Skin epidermis (tissue), 12 donors: ENCODE data around the gene ZBTB32.
"Not testable (repeated sequence)": the region's sequence is repeated elsewhere in the genome, so short reads cannot be mapped to it uniquely, and the experiment has no call there.

Experiments
- H3K27ac ChIP-seq, 21 experiments: fragments of 200-600 bp; sonication (generic) in 11 of 21; one replicate each; pipeline ENCODE4 v1.5.0; 2020; ENCODE audit warnings: mild to moderate bottlenecking in 3 of 21, inconsistent platforms in 2 of 21, moderate library complexity in 2 of 21
- H3K4me3 ChIP-seq, 7 experiments: fragments of 200-600 bp; sonication (generic) in 2 of 7; one replicate each; pipeline ENCODE4 v1.5.0; 2020; ENCODE audit warnings: inconsistent platforms in 2 of 7, mild to moderate bottlenecking in 2 of 7, moderate library complexity in 1 of 7

ZBTB32 gene

DNA sequence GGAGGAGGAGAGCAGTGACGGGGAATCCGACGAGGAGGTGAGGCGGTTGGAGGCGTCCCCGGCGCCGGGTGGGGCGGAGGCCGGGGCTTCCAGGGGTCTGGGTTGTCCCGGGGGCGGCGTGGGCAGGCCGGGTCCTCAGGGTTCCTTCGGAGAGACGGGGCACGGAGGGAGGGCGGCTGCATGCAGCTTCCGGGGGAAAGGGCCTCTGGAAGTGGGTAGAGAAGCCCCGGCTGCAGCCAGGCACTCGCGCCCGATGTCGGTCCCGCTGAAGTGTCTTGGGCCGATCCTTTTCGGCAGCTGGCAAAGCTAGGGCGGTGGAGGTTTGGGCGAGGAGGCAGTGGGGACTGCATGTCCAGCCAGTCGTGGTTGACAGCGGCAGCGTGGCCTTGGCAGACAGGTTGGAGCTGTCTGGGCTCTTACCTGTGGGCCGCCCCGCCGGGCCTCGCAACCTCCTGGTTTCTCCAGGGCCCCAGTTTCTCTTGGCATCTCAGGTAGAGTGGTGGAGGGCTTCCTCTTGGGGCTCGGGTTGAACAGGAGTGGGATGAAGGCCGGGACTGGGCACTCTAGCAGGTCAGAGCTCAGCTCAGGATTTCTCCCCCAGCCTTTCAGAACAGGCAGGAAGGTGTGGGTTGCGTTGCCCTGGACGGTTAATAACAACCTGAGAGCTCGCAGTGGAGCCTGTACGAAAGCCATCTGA lies 14.1 kb downstream of the ZBTB32 start:
- Histone ChIP-seq H3K4me3 (peak overlapping the region; percentile 71 to 95 (median 86)), H3K27ac (peak overlapping the region; percentile 81 to 97 (median 93))

GRCh38 chr19:35719402-35720162 lies 15.2 kb downstream of the ZBTB32 start:
- H3K4me3 ChIP-seq, result peak overlapping the region in 2 of 7 experiments; percentile 91 to 92
- peak overlapping the region in 6 of 21 experiments; percentile 82 to 95 (median 94) for H3K27ac ChIP-seq

DNA sequence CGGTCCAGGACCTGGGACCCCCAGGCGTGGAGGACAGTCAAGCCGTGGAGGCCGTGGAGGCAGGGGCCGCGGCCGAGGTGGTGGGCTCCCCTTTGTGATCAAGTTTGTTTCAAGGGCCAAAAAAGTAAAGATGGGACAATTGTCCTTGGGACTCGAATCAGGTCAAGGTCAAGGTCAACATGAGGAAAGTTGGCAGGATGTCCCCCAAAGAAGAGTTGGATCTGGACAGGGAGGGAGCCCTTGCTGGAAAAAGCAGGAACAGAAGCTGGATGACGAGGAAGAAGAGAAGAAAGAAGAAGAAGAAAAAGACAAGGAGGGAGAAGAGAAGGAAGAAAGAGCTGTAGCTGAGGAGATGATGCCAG lies 15.8 kb downstream of the ZBTB32 start:
- no peak overlapping the region for H3K27ac ChIP-seq
- H3K4me3 ChIP-seq, result no peak overlapping the region

DNA sequence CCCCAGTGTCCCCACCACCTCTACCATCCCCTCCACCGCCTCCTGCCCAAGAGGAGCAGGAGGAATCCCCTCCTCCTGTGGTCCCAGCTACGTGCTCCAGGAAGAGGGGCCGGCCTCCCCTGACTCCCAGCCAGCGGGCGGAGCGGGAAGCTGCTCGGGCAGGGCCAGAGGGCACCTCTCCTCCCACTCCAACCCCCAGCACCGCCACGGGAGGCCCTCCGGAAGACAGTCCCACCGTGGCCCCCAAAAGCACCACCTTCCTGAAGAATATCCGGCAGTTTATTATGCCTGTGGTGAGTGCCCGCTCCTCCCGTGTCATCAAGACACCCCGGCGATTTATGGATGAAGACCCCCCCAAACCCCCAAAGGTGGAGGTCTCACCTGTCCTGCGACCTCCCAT lies 16.3 kb downstream of the ZBTB32 start:
- H3K27ac ChIP-seq, result no peak overlapping the region
- no peak overlapping the region for H3K4me3 ChIP-seq

DNA sequence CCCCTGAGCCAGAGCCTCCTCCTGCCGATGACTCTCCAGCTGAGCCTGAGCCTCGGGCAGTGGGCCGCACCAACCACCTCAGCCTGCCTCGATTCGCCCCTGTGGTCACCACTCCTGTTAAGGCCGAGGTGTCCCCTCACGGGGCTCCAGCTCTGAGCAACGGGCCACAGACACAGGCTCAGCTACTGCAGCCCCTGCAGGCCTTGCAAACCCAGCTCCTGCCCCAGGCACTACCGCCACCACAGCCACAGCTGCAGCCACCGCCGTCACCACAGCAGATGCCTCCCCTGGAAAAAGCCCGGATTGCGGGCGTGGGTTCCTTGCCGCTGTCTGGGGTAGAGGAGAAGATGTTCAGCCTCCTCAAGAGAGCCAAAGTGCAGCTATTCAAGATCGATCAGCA lies 17.0 kb downstream of the ZBTB32 start:
- no peak overlapping the region for H3K4me3 ChIP-seq

DNA sequence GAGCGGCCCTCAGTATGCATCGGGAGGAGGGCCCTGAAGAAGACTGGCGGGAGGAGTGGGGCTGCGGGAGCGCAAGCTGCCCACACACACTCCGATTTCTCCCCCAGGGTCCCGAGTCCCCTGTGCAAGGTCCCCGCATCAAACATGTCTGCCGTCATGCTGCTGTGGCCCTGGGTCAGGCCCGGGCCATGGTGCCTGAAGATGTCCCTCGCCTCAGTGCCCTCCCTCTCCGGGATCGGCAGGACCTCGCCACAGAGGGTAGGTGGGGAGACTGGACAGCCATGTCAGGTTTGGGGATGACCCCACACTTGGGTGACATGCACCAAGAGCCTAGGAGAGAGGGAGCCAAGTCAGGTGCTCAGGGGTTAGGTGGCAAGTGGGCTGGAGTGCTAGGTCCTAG lies 18.1 kb downstream of the ZBTB32 start:
- no peak overlapping the region for H3K27ac ChIP-seq
- H3K4me3 ChIP-seq, result no peak overlapping the region

More for the DNA sequence above, 17.0 kb downstream of the ZBTB32 start:
- H3K27ac ChIP-seq, result no peak overlapping the region

DNA sequence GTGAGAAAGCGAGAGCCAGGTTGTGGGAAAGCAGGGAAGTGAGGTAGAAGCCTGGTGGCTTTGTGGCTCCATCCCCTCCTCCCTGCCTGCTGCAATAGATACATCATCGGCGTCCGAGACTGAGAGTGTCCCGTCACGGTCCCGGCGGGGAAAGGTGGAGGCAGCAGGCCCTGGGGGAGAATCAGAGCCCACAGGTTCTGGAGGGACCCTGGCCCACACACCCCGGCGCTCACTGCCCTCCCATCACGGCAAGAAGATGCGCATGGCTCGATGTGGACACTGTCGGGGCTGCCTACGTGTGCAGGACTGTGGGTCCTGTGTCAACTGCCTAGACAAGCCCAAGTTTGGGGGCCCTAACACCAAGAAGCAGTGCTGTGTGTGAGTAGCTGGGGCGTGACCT lies 18.5 kb downstream of the ZBTB32 start:
- no peak overlapping the region for H3K27ac ChIP-seq
- H3K4me3 ChIP-seq, result no peak overlapping the region

- Histone ChIP-seq H3K4me3 (no peak overlapping the region), H3K27ac (no peak overlapping the region)
These were observed 19.3 kb downstream of the ZBTB32 start for GRCh38 chr19:35723671-35724070.

GRCh38 chr19:35724132-35724531 lies 19.8 kb downstream of the ZBTB32 start:
- not testable (repeated sequence) for H3K4me3 ChIP-seq, H3K27ac ChIP-seq

DNA sequence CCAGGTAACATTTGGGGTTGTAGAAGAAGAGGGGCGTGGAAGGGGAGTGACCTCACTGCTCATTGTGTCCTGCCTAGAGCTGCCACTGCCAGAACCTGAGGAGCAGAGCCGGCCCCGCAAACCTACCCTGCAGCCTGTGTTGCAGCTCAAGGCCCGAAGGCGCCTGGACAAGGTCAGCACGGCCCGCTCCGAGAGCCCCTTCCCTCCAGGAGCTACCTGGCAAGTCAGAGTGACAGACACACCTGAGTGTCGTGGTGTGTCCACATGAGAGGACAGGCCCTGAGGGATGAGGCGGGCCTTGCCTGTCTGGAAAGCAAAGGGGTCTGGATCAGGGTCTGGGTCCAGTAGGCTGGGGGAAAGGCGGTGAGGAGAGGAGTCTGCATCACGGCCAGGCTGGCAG lies 20.2 kb downstream of the ZBTB32 start:
- H3K4me3 ChIP-seq, result no peak overlapping the region

DNA sequence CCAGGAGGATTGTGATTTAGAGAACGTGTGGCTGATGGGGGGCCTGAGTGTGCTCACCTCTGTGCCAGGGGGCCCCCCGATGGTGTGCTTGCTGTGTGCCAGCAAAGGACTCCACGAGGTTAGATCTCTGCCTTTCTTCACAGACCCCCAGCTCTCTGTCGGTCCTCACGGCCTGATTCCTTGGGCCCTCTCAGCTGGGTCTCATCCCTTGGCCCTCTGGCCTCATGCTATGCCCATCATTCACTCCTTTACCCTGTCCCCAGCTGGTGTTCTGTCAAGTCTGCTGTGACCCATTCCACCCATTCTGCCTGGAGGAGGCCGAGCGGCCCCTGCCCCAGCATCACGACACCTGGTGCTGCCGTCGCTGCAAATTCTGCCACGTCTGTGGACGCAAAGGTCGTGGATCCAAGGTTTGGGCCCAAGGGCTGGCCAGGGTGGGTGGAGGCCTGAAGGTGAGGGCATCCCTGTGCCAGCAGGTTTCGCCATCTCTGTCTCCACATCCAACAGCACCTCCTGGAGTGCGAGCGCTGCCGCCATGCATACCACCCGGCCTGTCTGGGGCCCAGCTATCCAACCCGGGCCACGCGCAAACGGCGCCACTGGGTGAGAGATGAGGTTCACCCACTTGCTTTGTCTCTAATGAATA lies 21.0 kb downstream of the ZBTB32 start:
- Histone ChIP-seq H3K4me3 (no peak overlapping the region), H3K27ac (no peak overlapping the region)

More for the DNA sequence above, 20.2 kb downstream of the ZBTB32 start:
- H3K27ac ChIP-seq, result no peak overlapping the region

- H3K27ac ChIP-seq, result no peak overlapping the region
- H3K4me3 ChIP-seq, result no peak overlapping the region
These were observed 22.9 kb downstream of the ZBTB32 start for GRCh38 chr19:35727053-35727955.

DNA sequence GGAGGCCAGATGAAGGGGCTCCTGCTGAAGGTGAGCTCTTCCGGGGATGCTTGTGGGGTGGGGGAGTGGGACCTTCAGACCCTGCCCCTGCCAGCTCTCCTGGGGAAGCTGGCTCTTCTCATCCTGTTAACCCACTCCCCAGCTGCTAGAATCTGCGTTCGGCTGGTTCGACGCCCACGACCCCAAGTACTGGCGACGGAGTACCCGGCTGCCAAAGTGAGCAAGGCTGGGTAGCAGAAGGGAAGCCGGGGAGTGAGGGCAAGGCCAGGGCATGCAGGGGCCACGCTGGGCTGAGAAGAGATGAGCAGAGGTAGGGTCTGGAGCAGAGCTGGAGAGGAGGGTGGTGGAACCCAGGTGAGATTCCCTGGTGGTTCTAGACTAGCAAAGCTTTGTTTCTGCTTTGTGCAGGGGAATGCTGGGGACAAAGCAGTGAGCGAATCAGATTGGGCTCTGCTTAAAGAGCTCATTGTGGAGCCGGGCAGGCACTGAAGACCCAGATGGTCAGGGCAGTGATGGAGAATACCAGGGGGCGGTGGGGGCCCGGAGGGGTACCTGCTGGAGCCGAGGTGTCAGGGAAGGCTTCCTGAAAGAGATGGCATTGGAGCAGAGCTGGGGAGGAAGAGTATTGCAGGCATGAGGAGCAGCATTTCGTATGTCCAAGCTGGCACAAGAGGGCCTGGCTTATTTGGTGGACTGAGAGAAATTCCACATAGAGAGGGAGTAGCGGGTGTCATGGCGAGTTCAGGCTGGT lies 23.8 kb downstream of the ZBTB32 start:
- Histone ChIP-seq H3K27ac (no peak overlapping the region), H3K4me3 (no peak overlapping the region)

DNA sequence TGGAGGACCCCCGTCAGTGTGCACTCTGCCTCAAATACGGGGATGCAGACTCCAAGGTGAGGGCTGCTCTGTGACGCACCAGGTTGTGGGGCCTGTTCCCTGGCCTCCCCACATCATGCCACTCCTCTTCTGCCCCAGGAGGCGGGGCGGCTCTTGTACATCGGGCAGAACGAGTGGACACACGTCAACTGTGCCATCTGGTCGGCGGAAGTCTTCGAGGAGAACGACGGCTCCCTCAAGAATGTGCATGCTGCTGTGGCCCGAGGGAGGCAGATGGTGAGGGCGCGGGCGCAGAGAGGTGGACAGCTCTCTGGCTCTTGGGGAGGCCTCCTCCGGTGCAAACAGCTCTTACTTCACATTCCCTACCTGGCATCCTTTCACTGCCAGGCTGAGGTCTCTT lies 24.7 kb downstream of the ZBTB32 start:
- Histone ChIP-seq H3K27ac (no peak overlapping the region), H3K4me3 (no peak overlapping the region)

- Histone ChIP-seq H3K27ac (no peak overlapping the region), H3K4me3 (no peak overlapping the region)
These were observed 25.4 kb downstream of the ZBTB32 start for GRCh38 chr19:35729763-35730162.

GRCh38 chr19:35730326-35730725 lies 26.0 kb downstream of the ZBTB32 start:
- H3K27ac ChIP-seq, result peak overlapping the region in 2 of 21 experiments; percentile 12 to 17
- H3K4me3 ChIP-seq, result no peak overlapping the region

- Histone ChIP-seq H3K4me3 (no peak overlapping the region), H3K27ac (peak overlapping the region in 1 of 21 experiments; percentile 12)
These were observed 27.0 kb downstream of the ZBTB32 start for GRCh38 chr19:35731353-35731752.

DNA sequence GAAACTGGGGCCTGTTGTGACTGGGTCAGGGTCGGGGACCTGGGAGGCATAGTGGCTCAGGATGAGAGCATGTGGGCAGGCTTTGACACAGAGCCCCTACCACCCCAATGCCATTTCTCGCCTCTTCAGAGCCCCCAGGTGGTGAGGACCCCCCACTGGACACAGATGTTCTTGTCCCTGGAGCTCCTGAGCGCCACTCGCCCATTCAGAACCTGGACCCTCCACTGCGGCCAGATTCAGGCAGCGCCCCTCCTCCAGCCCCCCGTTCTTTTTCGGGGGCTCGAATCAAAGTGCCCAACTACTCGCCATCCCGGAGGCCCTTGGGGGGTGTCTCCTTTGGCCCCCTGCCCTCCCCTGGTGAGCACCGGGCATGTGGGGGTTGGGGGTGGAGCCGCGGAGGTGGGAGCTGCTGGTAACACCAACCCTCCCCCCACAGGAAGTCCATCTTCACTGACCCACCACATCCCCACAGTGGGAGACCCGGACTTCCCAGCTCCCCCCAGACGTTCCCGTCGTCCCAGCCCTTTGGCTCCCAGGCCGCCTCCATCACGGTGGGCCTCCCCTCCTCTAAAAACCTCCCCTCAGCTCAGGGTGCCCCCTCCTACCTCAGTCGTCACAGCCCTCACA lies 27.5 kb downstream of the ZBTB32 start:
- no peak overlapping the region for H3K4me3 ChIP-seq

More for the DNA sequence above, 27.5 kb downstream of the ZBTB32 start:
- H3K27ac ChIP-seq, result peak overlapping the region in 1 of 21 experiments; percentile 24
